Smooth muscle cell (in vitro differentiated cells): ENCODE measurements around the gene SUPT5H. TPM values are rescaled to one million over a fixed set of nuclear protein-coding genes. Genes with fewer than 3 reads are reported as not detected.

ENCODE experiments used
- DNase-seq: peaks from one replicate; lab custom pipeline; 2025; ENCODE audit not compliant: unreplicated experiment; lab: John Stamatoyannopoulos, UW
- H2AFZ ChIP-seq: fragments of 200-600 bp; sonication (generic); 2 replicates; pipeline ENCODE4 v1.6.0; 2016; ENCODE audit warnings: antibody characterized with exemption, low read depth, mild to moderate bottlenecking
- H3F3A ChIP-seq: fragments of 200-600 bp; sonication (generic); 2 replicates; pipeline ENCODE4 v1.6.0; 2017; ENCODE audit warnings: antibody characterized with exemption, low read depth
- H3K27ac ChIP-seq: fragments of 200-600 bp; sonication (generic); 2 replicates; pipeline ENCODE4 v1.5.1; 2016; ENCODE audit warnings: low read depth, mild to moderate bottlenecking
- H3K27me3 ChIP-seq: fragments of 200-600 bp; sonication (generic); 2 replicates; pipeline ENCODE4 v1.6.1; 2016; ENCODE audit warnings: low read depth, mild to moderate bottlenecking
- H3K36me3 ChIP-seq: fragments of 200-600 bp; sonication (generic); 2 replicates; pipeline ENCODE4 v1.5.1; 2016; ENCODE audit warnings: low read depth
- H3K4me1 ChIP-seq: fragments of 200-600 bp; sonication (generic); 2 replicates; pipeline ENCODE4 v1.5.1; 2016; ENCODE audit warnings: low read depth
- H3K4me2 ChIP-seq: fragments of 200-600 bp; sonication (generic); 2 replicates; pipeline ENCODE4 v1.6.0; 2016; ENCODE audit warnings: mild to moderate bottlenecking
- H3K4me3 ChIP-seq: fragments of 200-600 bp; sonication (generic); 2 replicates; pipeline ENCODE4 v1.5.1; 2016; ENCODE audit warnings: mild to moderate bottlenecking
- H3K79me2 ChIP-seq: fragments of 200-600 bp; sonication (generic); 2 replicates; pipeline ENCODE4 v1.6.0; 2016; ENCODE audit warnings: low read depth, mild to moderate bottlenecking
- H3K9ac ChIP-seq: fragments of 200-600 bp; sonication (generic); 2 replicates; pipeline ENCODE4 v1.6.0; 2016; ENCODE audit warnings: low read depth
- H3K9me3 ChIP-seq: fragments of 200-600 bp; sonication (generic); replicated peaks from 2 replicates; pipeline ENCODE4 v1.5.1; 2016; ENCODE audit warnings: low read depth
- H4K20me1 ChIP-seq: fragments of 200-600 bp; sonication (generic); 2 replicates; pipeline ENCODE4 v1.6.0; 2016; ENCODE audit warnings: low read depth
- CTCF ChIP-seq: fragments of 200-600 bp; sonication (generic); IDR thresholded peaks from 2 replicates; pipeline ENCODE4 v1.5.1; 2017; ENCODE audit warnings: borderline replicate concordance, mild to moderate bottlenecking, antibody characterized with exemption; ENCODE audit not compliant: insufficient read depth, poor library complexity, severe bottlenecking
- WGBS: methylation state at CpG from one replicate; pipeline ENCODE4 v1.1.7; 2016; ENCODE audit warnings: low lambda C conversion rate; 5-methylcytosine and 5-hydroxymethylcytosine counted together
- polyA plus RNA-seq: library from polyadenylated mRNA; unstranded; fragments of >200 nt; fragmentation: Nextera tagmentation; extraction: Ambion mirVana; gene quantifications from 2 replicates; pipeline ENCODE4 v1.2.1, GENCODE V29; 2016
- total RNA-seq: library from RNA; depleted of rRNA; stranded (reverse); fragments of >200 nt; gene quantifications from 2 replicates; pipeline ENCODE4 v1.2.3, GENCODE V29; 2014

The SUPT5H gene
- total and polyA plus RNA-seq, 2 experiments from 2014 or later = 44.9 to 134 TPM

- 100% methylated on average over 4 of the region's 4 CpGs for WGBS
- Histone ChIP-seq H2AFZ (no peak overlapping the region), H3K36me3 (no peaks in the 10 kb centered on the region), H3F3A (peaks cover 33% of the 10 kb centered on the region), H3K9ac (no peak overlapping the region), H3K4me3 (no peak overlapping the region), H3K9me3 (no peaks in the 10 kb centered on the region), H4K20me1 (no peaks in the 10 kb centered on the region), H3K27me3 (no peaks in the 10 kb centered on the region), H3K27ac (no peak overlapping the region), H3K4me2 (no peak overlapping the region), H3K4me1 (peaks cover 17% of the 10 kb centered on the region), H3K79me2 (no peaks in the 10 kb centered on the region)
- no peak for DNase-seq
- no peak for TF ChIP-seq CTCF
These were observed 45.7 kb upstream of the SUPT5H start for GRCh38 chr19:39399668-39400050.

- peaks cover 33% of the 10 kb centered on the region for H3F3A ChIP-seq
- no peak for DNase-seq
- 97% methylated on average over 4 of the region's 4 CpGs for WGBS
- H3K4me3 ChIP-seq = no peak overlapping the region
- no peak overlapping the region for H3K27ac ChIP-seq
- H3K4me1 ChIP-seq = peaks cover 17% of the 10 kb centered on the region
- H2AFZ ChIP-seq = no peak overlapping the region
- no peaks in the 10 kb centered on the region for H3K36me3 ChIP-seq
- H3K27me3 ChIP-seq = no peaks in the 10 kb centered on the region
- H3K79me2 ChIP-seq = no peaks in the 10 kb centered on the region
- H3K4me2 ChIP-seq = no peak overlapping the region
- no peaks in the 10 kb centered on the region for H4K20me1 ChIP-seq
- no peak overlapping the region for H3K9ac ChIP-seq
- no peak for TF ChIP-seq CTCF
- H3K9me3 ChIP-seq = no peaks in the 10 kb centered on the region
These were observed 45.3 kb upstream of the SUPT5H start for GRCh38 chr19:39400061-39400460.

DNA sequence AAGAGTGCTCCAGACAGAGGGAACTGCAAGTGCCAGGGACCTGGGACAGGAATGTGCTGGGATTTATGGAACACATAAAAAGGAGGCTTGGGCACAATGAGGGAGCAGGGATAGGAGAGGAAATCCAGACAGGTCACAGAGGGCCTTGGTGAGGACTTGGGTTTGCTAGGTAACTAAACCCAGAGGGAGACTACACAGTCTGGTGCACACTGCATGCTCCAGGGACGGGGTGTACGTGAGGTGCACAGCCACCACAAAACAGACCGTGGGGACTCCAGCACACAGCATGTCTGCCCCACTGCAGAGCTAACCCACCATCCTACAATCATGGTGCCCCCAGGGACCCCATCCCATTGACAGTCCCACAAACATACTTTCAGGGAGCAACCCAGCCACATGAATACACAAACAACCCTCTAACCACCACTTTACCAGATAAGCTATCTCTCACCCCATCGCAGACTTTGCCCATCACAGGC lies 44.3 kb upstream of the SUPT5H start:
- Histone ChIP-seq H3K9me3 (no peaks in the 10 kb centered on the region), H3F3A (peaks cover 33% of the 10 kb centered on the region), H3K4me3 (no peak overlapping the region), H2AFZ (no peak overlapping the region), H3K36me3 (no peaks in the 10 kb centered on the region), H3K9ac (peak overlapping the region; percentile 99), H4K20me1 (no peaks in the 10 kb centered on the region), H3K27ac (peak overlapping the region; percentile 100), H3K4me1 (peaks cover 17% of the 10 kb centered on the region), H3K4me2 (peak overlapping the region; percentile 98), H3K27me3 (no peaks in the 10 kb centered on the region), H3K79me2 (no peaks in the 10 kb centered on the region)
- DNase-seq = no peak
- WGBS = 46% methylated on average over 4 of the region's 4 CpGs
- TF ChIP-seq CTCF = no peak

DNA sequence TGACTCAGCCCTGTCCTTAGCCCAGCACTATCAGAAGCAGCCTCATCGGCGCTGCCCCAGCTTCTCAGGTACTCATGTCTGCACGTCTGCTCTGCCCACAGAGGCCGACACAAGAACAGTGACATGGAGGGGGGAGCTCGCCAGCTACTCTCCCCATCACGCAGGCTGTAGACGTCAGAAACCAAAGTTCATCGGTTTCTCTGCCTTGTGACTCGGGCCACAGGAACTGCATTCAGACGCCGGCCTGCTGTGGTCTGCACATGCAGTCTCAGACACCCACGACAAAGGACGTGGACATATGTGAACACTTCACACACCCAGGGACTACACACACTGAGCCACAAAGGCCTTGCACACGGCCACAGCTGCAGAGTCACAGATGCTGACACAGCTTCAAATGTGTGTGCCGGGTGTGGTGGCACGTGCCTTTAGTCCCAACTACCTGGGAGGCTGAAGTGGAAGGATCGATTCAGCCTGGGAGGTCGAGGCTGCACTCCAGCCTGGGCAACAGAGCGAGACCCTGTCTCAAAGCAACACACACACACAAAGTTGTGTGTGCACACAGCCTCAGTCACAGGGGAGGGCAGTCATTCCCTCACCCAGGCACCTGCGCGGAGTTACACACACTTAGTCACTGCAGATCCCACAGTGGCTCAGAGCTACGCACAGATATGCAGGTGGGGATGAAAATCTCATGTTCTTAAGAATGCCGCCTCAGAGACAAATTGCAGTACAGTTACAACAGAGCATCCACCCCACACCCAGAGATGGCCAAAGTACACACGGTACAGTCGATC lies 43.6 kb upstream of the SUPT5H start:
- DNase-seq = no peak
- no peak for TF ChIP-seq CTCF
- Histone ChIP-seq H3K9ac (peak overlapping the region; percentile 99), H3K36me3 (no peaks in the 10 kb centered on the region), H3K9me3 (no peaks in the 10 kb centered on the region), H4K20me1 (peaks cover under 1% of the 10 kb centered on the region), H3K79me2 (no peaks in the 10 kb centered on the region), H3F3A (peaks cover 33% of the 10 kb centered on the region), H3K27me3 (no peaks in the 10 kb centered on the region), H2AFZ (no peak overlapping the region), H3K4me3 (peak overlapping the region; percentile 62), H3K4me2 (peak overlapping the region; percentile 98), H3K4me1 (peaks cover 17% of the 10 kb centered on the region), H3K27ac (peak overlapping the region; percentile 100)
- 31% methylated on average over 25 of the region's 25 CpGs for WGBS
